ENCODE data around the gene SEPTIN3. TPM values are rescaled to one million over a fixed set of nuclear protein-coding genes. Genes with fewer than 3 reads are reported as not detected.

The SEPTIN3 gene
- total RNA-seq, 4 donors from 2014 or later: 0.19 to 0.51 (median 0.22) TPM; not detected in 1

DNA sequence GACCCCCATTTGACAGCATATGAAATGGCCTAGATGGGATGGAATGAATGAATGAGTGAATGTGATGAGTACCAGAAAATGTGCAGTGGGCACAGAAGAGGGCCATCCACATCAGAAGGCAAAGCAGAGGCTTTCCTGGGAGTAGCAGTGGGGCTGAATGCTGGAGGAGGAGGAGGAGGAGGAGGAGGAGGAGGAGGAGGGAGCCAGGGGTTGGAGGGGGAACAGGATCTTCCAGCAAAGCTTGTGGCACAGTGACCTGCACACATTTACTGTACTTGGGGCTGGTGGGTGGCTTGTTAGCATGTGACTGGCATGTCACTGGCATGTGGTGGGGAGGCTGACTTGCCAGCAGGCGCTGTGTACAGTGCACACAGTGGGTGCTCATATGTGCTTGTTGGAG, 9.5 kb downstream of the SEPTIN3 start:
- TF ChIP-seq, protein P1, sequence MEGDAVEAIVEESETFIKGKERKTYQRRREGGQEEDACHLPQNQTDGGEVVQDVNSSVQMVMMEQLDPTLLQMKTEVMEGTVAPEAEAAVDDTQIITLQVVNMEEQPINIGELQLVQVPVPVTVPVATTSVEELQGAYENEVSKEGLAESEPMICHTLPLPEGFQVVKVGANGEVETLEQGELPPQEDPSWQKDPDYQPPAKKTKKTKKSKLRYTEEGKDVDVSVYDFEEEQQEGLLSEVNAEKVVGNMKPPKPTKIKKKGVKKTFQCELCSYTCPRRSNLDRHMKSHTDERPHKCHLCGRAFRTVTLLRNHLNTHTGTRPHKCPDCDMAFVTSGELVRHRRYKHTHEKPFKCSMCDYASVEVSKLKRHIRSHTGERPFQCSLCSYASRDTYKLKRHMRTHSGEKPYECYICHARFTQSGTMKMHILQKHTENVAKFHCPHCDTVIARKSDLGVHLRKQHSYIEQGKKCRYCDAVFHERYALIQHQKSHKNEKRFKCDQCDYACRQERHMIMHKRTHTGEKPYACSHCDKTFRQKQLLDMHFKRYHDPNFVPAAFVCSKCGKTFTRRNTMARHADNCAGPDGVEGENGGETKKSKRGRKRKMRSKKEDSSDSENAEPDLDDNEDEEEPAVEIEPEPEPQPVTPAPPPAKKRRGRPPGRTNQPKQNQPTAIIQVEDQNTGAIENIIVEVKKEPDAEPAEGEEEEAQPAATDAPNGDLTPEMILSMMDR (IDR thresholded peaks at IDR 0.05; ENCODE audit: low read depth): no peak

GRCh38 chr22:41979423-41980250, 10.4 kb downstream of the SEPTIN3 start:
- TF ChIP-seq, protein P1 (IDR thresholded peaks at IDR 0.05; ENCODE audit: low read depth): no peak

GRCh38 chr22:41982865-41983264, 13.6 kb downstream of the SEPTIN3 start:
- TF ChIP-seq, protein P1 (IDR thresholded peaks at IDR 0.05; ENCODE audit: low read depth): no peak

DNA sequence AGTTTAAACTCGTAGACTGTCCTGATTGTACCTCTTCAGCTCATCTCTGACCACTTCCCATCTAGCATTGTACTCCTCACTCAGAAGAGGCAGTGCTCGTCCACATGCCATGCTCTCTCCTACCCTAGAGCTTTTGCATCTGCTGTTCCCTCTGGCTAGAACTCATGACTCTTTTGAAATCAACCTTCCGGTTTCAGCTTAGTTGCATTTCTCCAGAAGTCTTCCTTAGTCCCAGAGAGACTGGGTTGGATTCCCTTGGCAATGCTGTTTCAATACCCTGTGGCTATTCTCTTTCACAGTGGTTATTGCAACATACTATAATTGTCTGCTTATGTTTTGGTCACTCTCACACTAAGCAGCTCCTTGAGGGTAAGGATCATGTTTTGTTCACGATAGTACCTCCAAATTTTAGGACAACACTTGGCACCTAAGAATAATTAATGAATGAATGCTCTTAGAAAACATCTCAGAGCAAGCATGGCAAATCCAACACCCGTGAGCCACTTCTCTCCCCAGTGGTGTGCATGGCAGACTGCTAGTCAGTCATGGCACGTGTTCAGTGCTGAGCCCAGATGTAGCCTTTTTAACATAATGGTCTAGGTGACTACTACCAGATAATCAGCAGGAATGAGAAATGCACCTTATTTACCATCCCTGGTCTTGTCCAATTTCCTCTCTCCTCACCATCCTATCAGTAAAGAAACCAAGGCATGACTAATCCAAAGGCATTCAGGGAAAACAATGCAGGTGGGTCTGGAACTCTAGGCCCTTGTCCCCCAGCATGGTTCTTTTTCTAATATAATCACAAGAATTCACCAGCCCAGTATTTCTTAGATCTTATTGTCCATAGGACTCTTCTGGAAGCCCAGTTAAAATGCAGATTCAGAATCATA, 14.5 kb downstream of the SEPTIN3 start:
- TF ChIP-seq, protein P1 (IDR thresholded peaks at IDR 0.05; ENCODE audit: low read depth): no peak

DNA sequence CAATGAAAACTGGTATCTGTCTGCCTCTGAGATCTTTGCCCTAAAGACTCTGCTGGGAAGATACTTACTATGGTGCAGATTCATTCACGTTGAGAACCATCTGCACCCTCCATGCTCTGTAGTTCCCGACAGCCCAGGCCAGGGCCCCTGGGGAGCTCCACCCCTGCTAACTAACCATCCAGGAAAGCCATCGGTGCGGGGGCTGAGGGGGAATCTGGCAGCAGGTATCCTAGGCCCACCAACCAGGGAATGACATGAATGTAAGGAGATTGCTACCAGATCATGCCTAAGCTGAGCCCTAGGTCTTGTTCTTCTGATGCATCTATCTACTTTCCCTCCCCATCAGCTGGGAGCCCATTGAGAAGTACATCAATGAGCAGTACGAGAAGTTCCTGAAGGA, 18.0 kb downstream of the SEPTIN3 start:
- TF ChIP-seq, protein P1 (IDR thresholded peaks at IDR 0.05; ENCODE audit: low read depth): no peak

- TF ChIP-seq, protein P1 (IDR thresholded peaks at IDR 0.05; ENCODE audit: low read depth): no peak
These were observed 20.0 kb downstream of the SEPTIN3 start for GRCh38 chr22:41989246-41989645.

DNA sequence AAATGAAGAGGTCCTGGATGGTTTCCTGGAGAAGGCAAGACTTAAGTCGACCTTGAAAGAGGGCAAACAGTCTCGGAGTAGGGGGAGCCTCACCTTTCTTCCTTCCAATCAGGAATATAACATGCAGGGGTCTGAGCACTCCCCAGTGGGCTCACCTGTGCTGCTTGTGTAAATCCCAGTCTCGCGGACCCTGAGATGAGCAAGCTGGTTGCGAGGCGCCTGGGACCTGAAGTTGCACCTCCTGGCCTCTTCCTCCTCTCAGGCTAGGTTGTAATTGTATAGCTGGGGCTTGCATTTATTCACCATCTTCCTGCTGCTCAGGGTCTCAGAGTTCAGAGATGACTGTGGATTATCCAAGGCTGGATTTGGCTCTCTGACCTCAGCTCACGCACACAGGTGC, 21.9 kb downstream of the SEPTIN3 start:
- TF ChIP-seq, protein P1 (IDR thresholded peaks at IDR 0.05; ENCODE audit: low read depth): no peak

All from subcutaneous adipose tissue (tissue), 4 donors.